ENCODE data around the gene ADA.

GRCh38 chr20:44691424-44692423, 40.2 kb upstream of the ADA start:
- TF ChIP-seq CTCF (conservative IDR thresholded peaks at IDR 0.05; ENCODE audit: low read length) (no peak), EZH2phosphoT487 (IDR thresholded peaks at IDR 0.05; ENCODE audit: borderline replicate concordance) (no peak)
